ENCODE data around the gene ENTPD2.

The ENTPD2 gene

GRCh38 chr9:137058521-137059234 lies 4.8 kb upstream of the ENTPD2 start:
- H3K27me3 Mint-ChIP-seq, result no peaks in the 10 kb centered on the region
- no peak overlapping the region for H3K4me3 Mint-ChIP-seq
- no peaks in the 10 kb centered on the region for H3K9me3 Mint-ChIP-seq (ENCODE audit: low read depth)
- H3K4me1 Mint-ChIP-seq (ENCODE audit: low read depth), result no peaks in the 10 kb centered on the region
- H3K27ac Mint-ChIP-seq, result no peak overlapping the region
- H3K36me3 Mint-ChIP-seq, result no peaks in the 10 kb centered on the region

DNA sequence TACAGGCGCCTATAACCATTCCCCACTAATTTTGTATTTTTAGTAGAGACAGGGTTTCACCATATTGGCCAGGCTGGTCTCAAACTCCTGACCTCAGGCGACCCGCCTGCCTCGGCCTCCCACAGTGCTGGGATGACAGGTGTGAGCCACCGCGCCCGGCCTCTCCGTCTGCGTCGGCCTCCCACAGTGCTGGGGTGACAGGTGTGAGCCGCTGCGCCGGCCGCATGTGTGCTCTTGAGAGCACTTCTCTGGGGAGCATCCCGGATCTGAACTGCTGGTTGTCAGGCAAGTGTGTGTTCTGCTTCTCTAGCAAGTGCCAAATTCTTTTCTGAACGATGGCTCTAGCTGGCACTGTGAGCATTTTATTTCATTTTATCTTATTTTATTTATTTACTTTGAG lies 3.7 kb upstream of the ENTPD2 start:
- no peak overlapping the region for H3K27ac Mint-ChIP-seq
- H3K4me3 Mint-ChIP-seq, result no peak overlapping the region
- H3K9me3 Mint-ChIP-seq (ENCODE audit: low read depth), result no peaks in the 10 kb centered on the region
- peaks cover 2% of the 10 kb centered on the region for H3K27me3 Mint-ChIP-seq
- H3K4me1 Mint-ChIP-seq (ENCODE audit: low read depth), result no peaks in the 10 kb centered on the region
- no peaks in the 10 kb centered on the region for H3K36me3 Mint-ChIP-seq

DNA sequence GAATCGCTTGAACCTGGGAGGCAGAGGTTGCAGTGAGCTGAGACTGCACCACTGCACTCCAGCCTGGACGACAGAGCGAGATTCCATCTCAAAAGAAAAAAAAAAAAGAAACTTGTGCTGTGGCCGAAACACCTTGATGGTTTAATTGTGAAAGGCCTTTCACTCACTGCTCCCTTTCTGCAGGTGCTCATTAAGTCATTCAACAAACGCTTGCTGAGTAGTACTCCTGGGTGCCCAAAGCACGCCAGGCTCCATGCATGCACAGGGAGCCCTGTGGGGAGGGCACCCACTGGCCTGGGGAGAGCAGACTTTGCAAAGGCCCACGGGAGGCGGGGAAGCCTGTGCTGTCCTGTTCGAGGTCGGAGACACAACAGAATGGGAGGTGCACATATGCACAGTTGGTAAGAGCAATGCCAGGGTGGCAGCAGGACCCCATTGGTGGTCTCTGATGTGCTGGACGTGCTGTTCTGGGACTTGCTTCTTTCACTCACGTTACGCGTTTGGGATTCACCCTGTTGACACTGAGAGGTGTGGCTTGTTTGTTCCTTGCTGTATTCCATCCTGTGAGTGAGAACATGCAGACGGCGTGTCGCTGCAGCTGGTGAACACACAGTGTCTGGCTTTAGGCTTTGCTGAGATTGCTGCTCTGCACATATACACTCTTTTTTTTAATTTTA lies 3.0 kb upstream of the ENTPD2 start:
- H3K27me3 Mint-ChIP-seq, result peaks cover 2% of the 10 kb centered on the region
- H3K4me3 Mint-ChIP-seq, result no peak overlapping the region
- no peaks in the 10 kb centered on the region for H3K36me3 Mint-ChIP-seq
- H3K27ac Mint-ChIP-seq, result no peak overlapping the region
- no peaks in the 10 kb centered on the region for H3K9me3 Mint-ChIP-seq (ENCODE audit: low read depth)
- no peaks in the 10 kb centered on the region for H3K4me1 Mint-ChIP-seq (ENCODE audit: low read depth)

- Mint-ChIP-seq H3K4me3 (no peak overlapping the region), H3K27ac (no peak overlapping the region), H3K9me3 (ENCODE audit: low read depth) (no peaks in the 10 kb centered on the region)
These were observed 1.8 kb upstream of the ENTPD2 start for GRCh38 chr9:137055385-137056364.

GRCh38 chr9:137054932-137055384 lies 1.1 kb upstream of the ENTPD2 start:
- Mint-ChIP-seq H3K9me3 (ENCODE audit: low read depth) (no peaks in the 10 kb centered on the region), H3K4me3 (no peak overlapping the region), H3K27me3 (peaks cover 2% of the 10 kb centered on the region), H3K27ac (no peak overlapping the region), H3K36me3 (no peaks in the 10 kb centered on the region), H3K4me1 (ENCODE audit: low read depth) (no peaks in the 10 kb centered on the region)

More at GRCh38 chr9:137055385-137056364, 1.8 kb upstream of the ENTPD2 start:
- H3K36me3 Mint-ChIP-seq, result no peaks in the 10 kb centered on the region
- peaks cover 2% of the 10 kb centered on the region for H3K27me3 Mint-ChIP-seq
- H3K4me1 Mint-ChIP-seq (ENCODE audit: low read depth), result no peaks in the 10 kb centered on the region

GRCh38 chr9:137052998-137053943 lies 590 bp downstream of the ENTPD2 start:
- Mint-ChIP-seq H3K27ac (no peak overlapping the region), H3K4me3 (no peak overlapping the region), H3K4me1 (ENCODE audit: low read depth) (no peaks in the 10 kb centered on the region), H3K36me3 (no peaks in the 10 kb centered on the region), H3K9me3 (ENCODE audit: low read depth) (no peaks in the 10 kb centered on the region), H3K27me3 (peaks cover 5% of the 10 kb centered on the region)

GRCh38 chr9:137052293-137052692 lies 1.6 kb downstream of the ENTPD2 start:
- H3K27ac Mint-ChIP-seq, result no peak overlapping the region
- no peaks in the 10 kb centered on the region for H3K36me3 Mint-ChIP-seq
- H3K4me1 Mint-ChIP-seq (ENCODE audit: low read depth), result no peaks in the 10 kb centered on the region
- H3K4me3 Mint-ChIP-seq, result no peak overlapping the region
- H3K9me3 Mint-ChIP-seq (ENCODE audit: low read depth), result no peaks in the 10 kb centered on the region
- H3K27me3 Mint-ChIP-seq, result peaks cover 5% of the 10 kb centered on the region

DNA sequence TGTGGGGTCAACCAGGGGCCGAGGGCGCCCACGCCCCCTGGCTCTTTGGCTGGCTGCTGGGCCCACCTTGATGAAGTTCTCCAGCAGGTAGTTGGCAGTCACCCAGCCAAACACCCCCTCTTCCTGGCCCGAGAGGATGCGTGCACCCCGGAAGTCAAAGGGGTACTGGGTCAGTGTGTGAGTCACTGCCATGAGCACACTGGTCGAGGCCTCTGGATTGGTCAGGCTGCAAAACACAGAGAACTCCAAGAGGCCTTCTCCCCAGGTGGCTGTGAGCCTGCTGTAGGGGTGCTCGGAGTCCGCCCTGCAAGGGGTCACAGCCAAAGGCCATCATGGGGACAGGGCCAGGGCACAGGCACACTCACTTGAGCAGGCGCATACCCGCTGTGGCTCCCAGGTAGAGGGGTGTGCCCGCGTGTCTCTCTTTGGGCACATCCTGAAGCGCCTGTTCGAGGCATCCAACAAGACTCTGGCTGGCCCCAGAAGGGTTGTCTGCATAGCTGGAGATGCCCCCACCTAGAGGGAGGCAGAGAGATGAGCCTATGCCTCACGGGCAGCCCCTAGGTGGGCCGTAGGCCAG lies 2.6 kb downstream of the ENTPD2 start:
- Mint-ChIP-seq H3K36me3 (no peaks in the 10 kb centered on the region), H3K27ac (no peak overlapping the region), H3K27me3 (peaks cover 5% of the 10 kb centered on the region), H3K4me1 (ENCODE audit: low read depth) (peaks cover 3% of the 10 kb centered on the region), H3K4me3 (no peak overlapping the region), H3K9me3 (ENCODE audit: low read depth) (no peaks in the 10 kb centered on the region)

GRCh38 chr9:137050570-137050969 lies 3.3 kb downstream of the ENTPD2 start:
- Mint-ChIP-seq H3K27me3 (peaks cover 5% of the 10 kb centered on the region), H3K4me1 (ENCODE audit: low read depth) (peaks cover 3% of the 10 kb centered on the region), H3K4me3 (no peak overlapping the region), H3K27ac (no peak overlapping the region), H3K9me3 (ENCODE audit: low read depth) (no peaks in the 10 kb centered on the region), H3K36me3 (no peaks in the 10 kb centered on the region)

GRCh38 chr9:137049544-137050449 lies 4.1 kb downstream of the ENTPD2 start:
- H3K4me1 Mint-ChIP-seq (ENCODE audit: low read depth), result peaks cover 7% of the 10 kb centered on the region
- H3K27ac Mint-ChIP-seq, result no peak overlapping the region
- H3K27me3 Mint-ChIP-seq, result peaks cover 6% of the 10 kb centered on the region
- H3K9me3 Mint-ChIP-seq (ENCODE audit: low read depth), result no peaks in the 10 kb centered on the region
- no peaks in the 10 kb centered on the region for H3K36me3 Mint-ChIP-seq
- H3K4me3 Mint-ChIP-seq, result no peak overlapping the region

- Mint-ChIP-seq H3K27me3 (peaks cover 6% of the 10 kb centered on the region), H3K27ac (no peak overlapping the region), H3K36me3 (no peaks in the 10 kb centered on the region), H3K9me3 (ENCODE audit: low read depth) (no peaks in the 10 kb centered on the region), H3K4me3 (no peak overlapping the region), H3K4me1 (ENCODE audit: low read depth) (peaks cover 11% of the 10 kb centered on the region)
These were observed 5.0 kb downstream of the ENTPD2 start for GRCh38 chr9:137048655-137049543.

GRCh38 chr9:137046088-137046787 lies 7.6 kb downstream of the ENTPD2 start, which contains the start of gene NPDC1:
Gene NPDC1 (minus strand): TSS chr9:137046177. CDS start chr9:137045989, 188 bp downstream.
- Mint-ChIP-seq H3K4me3 (peak within 1 kb of the TSS; percentile 70), H3K27ac (no peak within 1 kb of the TSS), H3K9me3 (ENCODE audit: low read depth) (no peaks in the 10 kb centered on the region), H3K4me1 (ENCODE audit: low read depth) (peaks cover 11% of the 10 kb centered on the region), H3K27me3 (peaks cover 5% of the 10 kb centered on the region), H3K36me3 (no peaks in the 10 kb centered on the region)
